OCI-LY1 (cell line): ENCODE data around the gene CALHM4.

ENCODE experiments used
- EZH2 ChIP-seq: fragments of 200-600 bp; sonication (generic), shearing (Covaris generic); IDR thresholded peaks from 2 replicates; pipeline ENCODE4 v1.8.0; 2017; ENCODE audit warnings: borderline replicate concordance, mixed run types, mild to moderate bottlenecking, antibody characterized with exemption, low read length, moderate library complexity, mixed read lengths
- TF ChIP-seq, protein P1 (sequence below): fragments of 200-600 bp; sonication (generic), shearing (Covaris generic); IDR thresholded peaks from 2 replicates; pipeline ENCODE4 v1.5.1; 2017; ENCODE audit warnings: mild to moderate bottlenecking, antibody characterized with exemption, low read length, moderate library complexity, mixed read lengths

DNA sequence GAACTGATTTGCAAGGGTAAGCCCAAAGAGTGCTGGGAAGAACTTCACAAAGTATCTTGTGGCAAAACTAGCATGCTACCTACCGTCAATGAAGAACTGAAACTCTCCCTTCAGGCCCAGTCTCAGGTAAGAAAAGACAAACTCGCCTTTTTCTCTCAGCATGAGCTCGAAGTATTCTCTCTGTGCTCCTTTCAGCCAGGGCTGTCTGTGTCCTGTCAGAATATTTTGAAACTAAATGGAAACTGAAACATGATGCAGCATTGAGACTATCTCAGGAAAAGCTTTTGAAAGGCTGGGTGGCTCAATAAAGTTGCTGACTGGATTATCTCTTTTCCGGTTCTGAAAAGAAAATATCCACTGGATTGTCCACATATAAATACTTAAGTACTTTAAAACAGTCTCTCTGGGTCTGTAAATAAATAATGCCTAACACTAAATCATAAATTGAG, 41.4 kb upstream of the CALHM4 start:
- TF ChIP-seq, protein P1, sequence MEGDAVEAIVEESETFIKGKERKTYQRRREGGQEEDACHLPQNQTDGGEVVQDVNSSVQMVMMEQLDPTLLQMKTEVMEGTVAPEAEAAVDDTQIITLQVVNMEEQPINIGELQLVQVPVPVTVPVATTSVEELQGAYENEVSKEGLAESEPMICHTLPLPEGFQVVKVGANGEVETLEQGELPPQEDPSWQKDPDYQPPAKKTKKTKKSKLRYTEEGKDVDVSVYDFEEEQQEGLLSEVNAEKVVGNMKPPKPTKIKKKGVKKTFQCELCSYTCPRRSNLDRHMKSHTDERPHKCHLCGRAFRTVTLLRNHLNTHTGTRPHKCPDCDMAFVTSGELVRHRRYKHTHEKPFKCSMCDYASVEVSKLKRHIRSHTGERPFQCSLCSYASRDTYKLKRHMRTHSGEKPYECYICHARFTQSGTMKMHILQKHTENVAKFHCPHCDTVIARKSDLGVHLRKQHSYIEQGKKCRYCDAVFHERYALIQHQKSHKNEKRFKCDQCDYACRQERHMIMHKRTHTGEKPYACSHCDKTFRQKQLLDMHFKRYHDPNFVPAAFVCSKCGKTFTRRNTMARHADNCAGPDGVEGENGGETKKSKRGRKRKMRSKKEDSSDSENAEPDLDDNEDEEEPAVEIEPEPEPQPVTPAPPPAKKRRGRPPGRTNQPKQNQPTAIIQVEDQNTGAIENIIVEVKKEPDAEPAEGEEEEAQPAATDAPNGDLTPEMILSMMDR, result no peak
- no peak for TF ChIP-seq EZH2
